ENCODE measurements around the gene LIN7A. TPM values are rescaled to one million over a fixed set of nuclear protein-coding genes. Genes with fewer than 3 reads are reported as not detected.

The LIN7A gene
- total and polyA plus RNA-seq, 2 of the 4 experiments (the other 2 are of a cell fraction): 10.8 to 24.7 TPM

DNA sequence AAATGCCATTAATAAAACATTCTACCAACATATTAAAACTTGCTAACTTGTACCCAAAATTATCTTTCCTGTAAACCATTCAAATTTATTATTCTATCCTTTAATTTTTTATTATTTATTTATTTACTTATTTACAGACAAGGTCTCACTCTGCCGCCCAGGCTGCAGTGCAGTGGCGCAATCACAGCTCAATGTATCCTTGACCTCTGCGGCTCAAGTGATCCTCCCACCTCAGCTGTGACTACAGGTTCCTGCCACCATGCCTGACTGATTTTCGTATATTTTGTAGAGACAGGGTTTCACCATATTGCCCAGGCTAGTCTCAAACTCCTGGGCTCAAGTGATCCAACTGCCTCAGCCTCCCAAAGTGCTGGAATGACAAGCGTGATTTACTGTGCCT, 20.4 kb upstream of the LIN7A start:
- no peaks in the 10 kb centered on the region for H3K9me3 ChIP-seq (ENCODE audit: control insufficient read depth, insufficient read depth, low read length)
- H2AK9ac ChIP-seq (replicated peaks; ENCODE audit: low read depth, low read length, poor library complexity): no peak overlapping the region
- no peak overlapping the region for H4K8ac ChIP-seq (ENCODE audit: low read depth in 2 of 2, low read length in 2 of 2)
- in situ Hi-C loops (cut with MboI; ENCODE audit: low sequenced_read_pairs) (no loop called here), intact Hi-C loops (cut with micrococcal nuclease) (no loop called here), dilution Hi-C loops (cut with HindIII; ENCODE audit: low sequenced_read_pairs, unreplicated experiment) (no loop called here)
- H3K27me3 ChIP-seq (ENCODE audit: control insufficient read depth, insufficient read depth, low read length): no peaks in the 10 kb centered on the region
- no peak for TF ChIP-seq RFX5 (IDR thresholded peaks at IDR 0.05; ENCODE audit: low read depth, low read length)
- TF ChIP-seq MAZ (IDR thresholded peaks at IDR 0.05; ENCODE audit: borderline replicate concordance, low read depth, low read length): no peak
- TF ChIP-seq, protein P1, sequence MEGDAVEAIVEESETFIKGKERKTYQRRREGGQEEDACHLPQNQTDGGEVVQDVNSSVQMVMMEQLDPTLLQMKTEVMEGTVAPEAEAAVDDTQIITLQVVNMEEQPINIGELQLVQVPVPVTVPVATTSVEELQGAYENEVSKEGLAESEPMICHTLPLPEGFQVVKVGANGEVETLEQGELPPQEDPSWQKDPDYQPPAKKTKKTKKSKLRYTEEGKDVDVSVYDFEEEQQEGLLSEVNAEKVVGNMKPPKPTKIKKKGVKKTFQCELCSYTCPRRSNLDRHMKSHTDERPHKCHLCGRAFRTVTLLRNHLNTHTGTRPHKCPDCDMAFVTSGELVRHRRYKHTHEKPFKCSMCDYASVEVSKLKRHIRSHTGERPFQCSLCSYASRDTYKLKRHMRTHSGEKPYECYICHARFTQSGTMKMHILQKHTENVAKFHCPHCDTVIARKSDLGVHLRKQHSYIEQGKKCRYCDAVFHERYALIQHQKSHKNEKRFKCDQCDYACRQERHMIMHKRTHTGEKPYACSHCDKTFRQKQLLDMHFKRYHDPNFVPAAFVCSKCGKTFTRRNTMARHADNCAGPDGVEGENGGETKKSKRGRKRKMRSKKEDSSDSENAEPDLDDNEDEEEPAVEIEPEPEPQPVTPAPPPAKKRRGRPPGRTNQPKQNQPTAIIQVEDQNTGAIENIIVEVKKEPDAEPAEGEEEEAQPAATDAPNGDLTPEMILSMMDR (conservative IDR thresholded peaks at IDR 0.05; ENCODE audit: low read depth, low read length): no peak
- no peak for TF ChIP-seq CEBPB (IDR thresholded peaks at IDR 0.05; ENCODE audit: low read depth, low read length)
- no peak for TF ChIP-seq NFE2L2 (IDR thresholded peaks at IDR 0.05; ENCODE audit: low read depth, low read length)
- TF ChIP-seq RCOR1 (IDR thresholded peaks at IDR 0.05; ENCODE audit: insufficient replicate concordance, low read length): no peak
- TF ChIP-seq BHLHE40 (IDR thresholded peaks at IDR 0.05; ENCODE audit: low read depth, low read length): no peak
- TF ChIP-seq POLR2A (IDR thresholded peaks at IDR 0.05; ENCODE audit: low read depth, low read length): no peak
- TF ChIP-seq, protein P2, sequence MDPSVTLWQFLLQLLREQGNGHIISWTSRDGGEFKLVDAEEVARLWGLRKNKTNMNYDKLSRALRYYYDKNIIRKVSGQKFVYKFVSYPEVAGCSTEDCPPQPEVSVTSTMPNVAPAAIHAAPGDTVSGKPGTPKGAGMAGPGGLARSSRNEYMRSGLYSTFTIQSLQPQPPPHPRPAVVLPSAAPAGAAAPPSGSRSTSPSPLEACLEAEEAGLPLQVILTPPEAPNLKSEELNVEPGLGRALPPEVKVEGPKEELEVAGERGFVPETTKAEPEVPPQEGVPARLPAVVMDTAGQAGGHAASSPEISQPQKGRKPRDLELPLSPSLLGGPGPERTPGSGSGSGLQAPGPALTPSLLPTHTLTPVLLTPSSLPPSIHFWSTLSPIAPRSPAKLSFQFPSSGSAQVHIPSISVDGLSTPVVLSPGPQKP (IDR thresholded peaks at IDR 0.05; ENCODE audit: borderline replicate concordance, low read depth, low read length): no peak
- TF ChIP-seq MXI1 (IDR thresholded peaks at IDR 0.05; ENCODE audit: borderline replicate concordance, low read depth, low read length): no peak
- no peak for TF ChIP-seq FOS (IDR thresholded peaks at IDR 0.05; ENCODE audit: low read depth, low read length)
- no peak for TF ChIP-seq RAD21 (IDR thresholded peaks at IDR 0.05; ENCODE audit: low read length)
- no peak for TF ChIP-seq CHD1 (IDR thresholded peaks at IDR 0.05; ENCODE audit: low read depth, low read length)
- no peak for TF ChIP-seq MAFK (IDR thresholded peaks at IDR 0.05; ENCODE audit: low read depth, low read length)
- TF ChIP-seq SMC3 (IDR thresholded peaks at IDR 0.05; ENCODE audit: low read depth, low read length): no peak
- TF ChIP-seq, protein P3, sequence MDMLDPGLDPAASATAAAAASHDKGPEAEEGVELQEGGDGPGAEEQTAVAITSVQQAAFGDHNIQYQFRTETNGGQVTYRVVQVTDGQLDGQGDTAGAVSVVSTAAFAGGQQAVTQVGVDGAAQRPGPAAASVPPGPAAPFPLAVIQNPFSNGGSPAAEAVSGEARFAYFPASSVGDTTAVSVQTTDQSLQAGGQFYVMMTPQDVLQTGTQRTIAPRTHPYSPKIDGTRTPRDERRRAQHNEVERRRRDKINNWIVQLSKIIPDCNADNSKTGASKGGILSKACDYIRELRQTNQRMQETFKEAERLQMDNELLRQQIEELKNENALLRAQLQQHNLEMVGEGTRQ (IDR thresholded peaks at IDR 0.05; ENCODE audit: low read depth, low read length): no peak
- no peak overlapping the region for H2BK20ac ChIP-seq (ENCODE audit: low read depth, low read length)
- H2AK5ac ChIP-seq (ENCODE audit: low read depth, low read length): no peak overlapping the region
- H3K9ac ChIP-seq (ENCODE audit: low read depth, low read length): no peak overlapping the region
- no peaks in the 10 kb centered on the region for H3K79me1 ChIP-seq (ENCODE audit: low read depth in 1 of 2, low read length in 2 of 2)
- no peak overlapping the region for H3K4me3 ChIP-seq (ENCODE audit: insufficient read depth, low read depth, low read length)
- no peak overlapping the region for H2BK15ac ChIP-seq (ENCODE audit: low read depth, low read length)
- H3K18ac ChIP-seq (ENCODE audit: low read depth, low read length): no peak overlapping the region
- H4K5ac ChIP-seq (ENCODE audit: low read depth, low read length): no peak overlapping the region
- H3K36me3 ChIP-seq (ENCODE audit: control insufficient read depth, insufficient read depth, low read length): no peaks in the 10 kb centered on the region
- CTCF ChIA-PET: no interaction called here
- no peak overlapping the region for H3K23ac ChIP-seq (ENCODE audit: low read depth, low read length)
- H4K20me1 ChIP-seq (ENCODE audit: insufficient read depth, low read length): no peaks in the 10 kb centered on the region
- no peak overlapping the region for H2BK5ac ChIP-seq (ENCODE audit: low read depth, low read length, poor library complexity, severe bottlenecking)
- H3K4me2 ChIP-seq (ENCODE audit: low read depth, low read length): no peak overlapping the region
- H3K14ac ChIP-seq (replicated peaks; ENCODE audit: low read depth, low read length): no peak overlapping the region
- BruUV-seq (replicated peaks): no TSS peak
- no peak overlapping the region for H2AFZ ChIP-seq (replicated peaks; ENCODE audit: low read length, poor library complexity)
- no peak for DNase-seq
- no peak overlapping the region for H3K4ac ChIP-seq (ENCODE audit: low read depth, low read length)
- no peaks in the 10 kb centered on the region for H3K4me1 ChIP-seq (ENCODE audit: control insufficient read depth, insufficient read depth, low read length)
- POLR2A ChIA-PET (ENCODE audit: unreplicated experiment): no interaction called here
- H3K9me1 ChIP-seq (ENCODE audit: insufficient read depth, low read length): peaks cover 2% of the 10 kb centered on the region; the same call in 1 of the 2 replicates
- no peak overlapping the region for H3K27ac ChIP-seq (ENCODE audit: insufficient read depth, low read length)
- no peak overlapping the region for H3K56ac ChIP-seq (ENCODE audit: extremely low read depth, insufficient read depth, low read length)
- H2BK120ac ChIP-seq (ENCODE audit: low read depth, low read length): no peak overlapping the region
- WGBS, 2 experiments (ENCODE audit: extremely low coverage in 2 of 2, insufficient read length in 1 of 2): 93% methylated on average over 2 of the region's 5 CpGs; no CpG with 5 or more reads in 1 of the 2 experiments
- no peak overlapping the region for H4K91ac ChIP-seq (ENCODE audit: insufficient read depth, low read depth, low read length)
- ATAC-seq (ENCODE audit: low read depth): no peak

Measured in IMR-90 (cell line).